Measurements from ENCODE around the gene NPBWR2. TPM values are rescaled to one million over a fixed set of nuclear protein-coding genes. Genes with fewer than 3 reads are reported as not detected.

The NPBWR2 gene
- total RNA-seq, 4 donors from 2014 or later, result not detected

GRCh38 chr20:64116541-64117431 is 9.4 kb upstream of the NPBWR2 start:
- Histone ChIP-seq H3K27ac (no peak overlapping the region), H3K27me3 (peaks cover 11% of the 10 kb centered on the region), H3K4me1 (peaks cover 0 to 5% (median 2%) of the 10 kb centered on the region in 4 donors), H3K4me3 (no peak overlapping the region), H3K36me3 (no peaks in the 10 kb centered on the region), H3K9me3 (no peaks in the 10 kb centered on the region)
- peak; percentile 6 for DNase-seq
- in situ Hi-C loops (cut with MboI; ENCODE audit: low pct_ligation_motif_present in 1 of 4, low pct_unique_long_range_greater_than_20kb in 1 of 4, low sequenced_read_pairs in 3 of 4), result no loop called here
- intact Hi-C loops (cut with DNase I; ENCODE audit: low total_unique reads), result no loop called here
- no peak for TF ChIP-seq POLR2AphosphoS5 (IDR thresholded peaks at IDR 0.05)
- 75% methylated on average over 13 of the region's 17 CpGs; no CpG with 5 or more reads in 1 of the 2 donors for WGBS, 2 donors (ENCODE audit: low coverage in 1 of 2)

- in situ Hi-C loops (cut with MboI; ENCODE audit: low pct_ligation_motif_present in 1 of 4, low pct_unique_long_range_greater_than_20kb in 1 of 4, low sequenced_read_pairs in 3 of 4), result no loop called here
Measured at GRCh38 chr20:64116016-64116415, 8.7 kb upstream of the NPBWR2 start.

GRCh38 chr20:64115171-64115911 is 8.0 kb upstream of the NPBWR2 start:
- no peaks in the 10 kb centered on the region for H3K9me3 ChIP-seq
- H3K27me3 ChIP-seq, result no peaks in the 10 kb centered on the region
- H3K4me1 ChIP-seq, result peaks cover 0 to 4% (median 2%) of the 10 kb centered on the region in 4 donors
- intact Hi-C loops (cut with DNase I; ENCODE audit: low total_unique reads) (no loop called here), in situ Hi-C loops (cut with MboI; ENCODE audit: low pct_ligation_motif_present in 1 of 4, low pct_unique_long_range_greater_than_20kb in 1 of 4, low sequenced_read_pairs in 3 of 4) (no loop called here)
- H3K27ac ChIP-seq, result no peak overlapping the region
- TF ChIP-seq POLR2AphosphoS5 (IDR thresholded peaks at IDR 0.05), result no peak
- TF ChIP-seq POLR2A (IDR thresholded peaks at IDR 0.05), result no peak
- no peak for TF ChIP-seq CTCF (IDR thresholded peaks at IDR 0.05)
- no peak for TF ChIP-seq EP300 (IDR thresholded peaks at IDR 0.05; ENCODE audit: low read depth)
- 27 to 60% methylated on average over 3 to 14 of the region's 14 CpGs for WGBS, 2 donors (ENCODE audit: low coverage in 1 of 2)
- no peak overlapping the region for H3K4me3 ChIP-seq
- DNase-seq, result no peak
- H3K36me3 ChIP-seq, result no peaks in the 10 kb centered on the region

More at GRCh38 chr20:64116016-64116415, 8.7 kb upstream of the NPBWR2 start:
- Histone ChIP-seq H3K4me3 (no peak overlapping the region), H3K27me3 (peaks cover 4% of the 10 kb centered on the region), H3K9me3 (no peaks in the 10 kb centered on the region), H3K4me1 (peaks cover 0 to 5% (median 2%) of the 10 kb centered on the region in 4 donors), H3K27ac (no peak overlapping the region), H3K36me3 (no peaks in the 10 kb centered on the region)
- 67 to 80% methylated on average over 1 to 20 of the region's 21 CpGs for WGBS, 2 donors (ENCODE audit: low coverage in 1 of 2)
- intact Hi-C loops (cut with DNase I; ENCODE audit: low total_unique reads), result no loop called here
- TF ChIP-seq CTCF (IDR thresholded peaks at IDR 0.05) (no peak), POLR2AphosphoS5 (IDR thresholded peaks at IDR 0.05) (no peak), EP300 (IDR thresholded peaks at IDR 0.05; ENCODE audit: low read depth) (no peak), POLR2A (IDR thresholded peaks at IDR 0.05) (no peak)
- DNase-seq, result no peak

- no peak overlapping the region for H3K4me3 ChIP-seq
- in situ Hi-C loops (cut with MboI; ENCODE audit: low pct_ligation_motif_present in 1 of 4, low pct_unique_long_range_greater_than_20kb in 1 of 4, low sequenced_read_pairs in 3 of 4), result no loop called here
Measured at GRCh38 chr20:64114356-64114971, 7.1 kb upstream of the NPBWR2 start.

More at GRCh38 chr20:64114356-64114971, 7.1 kb upstream of the NPBWR2 start:
- Histone ChIP-seq H3K27me3 (no peaks in the 10 kb centered on the region), H3K9me3 (no peaks in the 10 kb centered on the region), H3K4me1 (no peaks in the 10 kb centered on the region), H3K36me3 (no peaks in the 10 kb centered on the region), H3K27ac (no peak overlapping the region)
- peak; percentile 3 for DNase-seq
- WGBS, 2 donors (ENCODE audit: low coverage in 1 of 2), result 76% methylated on average over 14 of the region's 14 CpGs; no CpG with 5 or more reads in 1 of the 2 donors
- intact Hi-C loops (cut with DNase I; ENCODE audit: low total_unique reads), result loop anchor here (5.0 kb wide), 1 partner anchor 77 kb away; the partner anchor contains the start of gene C20orf204
- TF ChIP-seq POLR2AphosphoS5 (IDR thresholded peaks at IDR 0.05) (no peak), CTCF (IDR thresholded peaks at IDR 0.05) (no peak), EP300 (IDR thresholded peaks at IDR 0.05; ENCODE audit: low read depth) (no peak), POLR2A (IDR thresholded peaks at IDR 0.05) (no peak)

All from transverse colon (tissue), 4 donors.